ENCODE results near the gene KRT36.

The KRT36 gene

GRCh38 chr17:41521574-41522261, 32.0 kb upstream of the KRT36 start:
- no peak for DNase-seq

DNA sequence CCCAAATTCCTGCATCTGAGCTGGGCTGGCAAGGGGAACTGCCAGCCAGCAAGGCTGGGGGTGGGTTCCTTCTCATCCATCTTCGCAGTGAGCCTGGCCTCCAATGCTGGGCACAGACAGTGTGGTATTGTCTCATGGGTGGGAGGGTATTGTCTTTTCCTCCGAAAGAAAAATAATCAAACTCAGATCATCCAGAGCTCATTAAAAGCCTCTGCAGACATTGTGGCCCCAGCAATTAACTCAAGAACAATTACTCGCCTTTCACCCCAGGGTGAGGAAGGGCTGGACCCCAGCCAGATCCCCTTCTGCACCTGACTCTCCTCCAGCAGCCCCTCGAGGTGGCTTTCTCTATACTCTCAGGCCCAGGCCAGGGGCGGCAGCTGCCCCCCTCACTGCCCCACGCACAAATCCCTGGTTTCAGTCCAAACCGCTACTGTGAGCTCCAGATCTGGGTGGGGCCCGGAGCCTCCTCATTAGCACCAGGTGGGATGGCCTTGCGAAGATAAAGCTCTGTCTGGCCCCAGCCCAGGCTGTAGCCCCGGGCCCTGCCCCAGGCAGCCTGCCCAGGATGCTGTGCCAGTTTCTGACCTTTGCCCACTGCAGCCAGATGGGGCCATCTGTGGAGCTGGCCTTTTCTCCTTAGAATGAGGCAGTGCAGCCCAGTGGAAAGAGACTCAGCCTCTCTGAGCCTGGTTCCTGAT, 31.3 kb upstream of the KRT36 start:
- no peak for DNase-seq

DNA sequence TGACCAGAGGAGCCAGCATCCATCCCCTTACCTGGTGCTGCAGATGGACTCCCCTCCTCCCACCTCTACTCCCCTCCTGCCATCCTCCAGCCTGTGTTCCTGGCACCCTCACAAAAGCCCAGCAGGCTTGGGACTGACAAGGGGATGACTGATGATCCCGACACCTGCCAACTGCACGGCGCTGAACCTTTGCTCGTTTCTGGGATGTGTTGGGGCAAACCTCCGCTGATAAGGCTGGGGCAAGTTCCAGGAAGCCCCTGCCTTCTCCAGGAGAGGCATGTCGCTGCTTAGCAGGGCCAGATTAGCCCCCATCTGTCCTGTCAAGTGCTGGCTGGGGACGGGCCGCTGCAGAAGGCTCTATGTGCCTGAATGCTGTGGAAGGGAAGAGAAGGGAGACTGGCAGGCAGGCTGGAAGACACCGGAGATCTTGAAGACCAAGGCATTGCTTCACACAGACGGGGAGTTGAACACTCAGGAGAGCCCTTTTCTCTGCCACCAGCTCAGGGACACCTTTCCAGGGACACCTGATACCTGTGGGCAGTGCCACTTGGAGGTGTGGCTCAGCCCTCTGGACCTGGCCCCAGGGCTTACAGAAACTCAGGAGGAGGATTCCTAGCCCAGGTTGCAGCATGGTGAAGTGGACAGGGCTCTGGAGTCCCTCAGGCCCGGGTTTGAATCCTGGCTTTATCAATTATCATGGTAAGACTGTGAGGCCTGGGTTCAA, 30.0 kb upstream of the KRT36 start:
- DNase-seq = no peak

DNA sequence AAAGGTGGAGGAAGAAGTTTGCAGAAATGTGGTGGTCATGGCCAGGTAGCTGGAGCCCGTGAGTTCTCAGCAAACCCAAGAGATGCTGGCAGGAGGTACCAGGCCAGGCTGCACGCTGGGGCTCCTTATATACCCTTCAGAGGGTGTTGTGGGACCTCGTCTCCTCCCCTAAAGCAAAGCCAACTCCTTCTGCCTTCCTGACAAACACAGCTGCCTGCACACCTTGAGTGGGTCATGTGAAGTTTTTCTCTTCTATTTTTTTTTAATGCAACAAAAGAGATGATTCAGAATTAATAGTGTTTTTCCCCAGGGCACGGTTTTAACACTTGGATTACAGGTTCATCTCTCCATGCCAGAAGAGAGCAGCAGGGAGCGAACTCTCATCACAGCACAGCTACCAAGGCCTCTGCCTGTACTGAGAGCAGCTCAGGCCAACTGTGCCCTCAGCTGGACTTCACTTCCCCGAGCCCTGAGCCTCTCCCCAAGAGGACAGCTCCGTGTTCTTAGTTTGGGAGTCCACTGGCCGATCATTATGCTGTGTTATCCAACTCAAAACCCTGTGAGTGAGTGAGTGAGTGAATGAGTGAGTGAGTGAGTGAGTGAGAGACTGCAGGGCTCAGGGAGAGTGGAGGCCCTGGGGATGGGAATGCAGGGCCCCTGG, 29.2 kb upstream of the KRT36 start, which contains the start of gene KRT15:
Gene KRT15 (minus strand): TSS at position 102 of the 661 bp plus-strand sequence. CDS start 63 bp downstream, at position 39.
- no peak for DNase-seq

DNA sequence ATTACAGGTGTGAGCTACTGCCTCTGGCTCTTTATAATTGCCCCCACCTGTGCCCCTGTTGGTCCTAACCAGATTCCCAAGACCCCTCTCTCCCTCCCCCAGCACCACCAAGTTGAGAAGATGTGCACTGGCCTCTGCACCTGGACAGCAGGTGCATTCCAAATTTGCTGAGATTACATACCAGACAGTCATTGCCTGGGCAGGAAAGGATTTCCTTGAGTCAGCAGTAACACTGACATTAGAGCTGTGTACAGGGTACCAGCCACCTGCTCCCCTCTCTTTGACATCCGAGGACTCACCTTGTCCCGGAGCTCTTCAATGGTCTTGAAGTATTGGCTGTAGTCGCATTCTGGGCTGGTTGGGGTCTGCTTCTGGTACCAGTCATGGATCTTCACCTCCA, 28.3 kb upstream of the KRT36 start:
- DNase-seq = no peak

DNA sequence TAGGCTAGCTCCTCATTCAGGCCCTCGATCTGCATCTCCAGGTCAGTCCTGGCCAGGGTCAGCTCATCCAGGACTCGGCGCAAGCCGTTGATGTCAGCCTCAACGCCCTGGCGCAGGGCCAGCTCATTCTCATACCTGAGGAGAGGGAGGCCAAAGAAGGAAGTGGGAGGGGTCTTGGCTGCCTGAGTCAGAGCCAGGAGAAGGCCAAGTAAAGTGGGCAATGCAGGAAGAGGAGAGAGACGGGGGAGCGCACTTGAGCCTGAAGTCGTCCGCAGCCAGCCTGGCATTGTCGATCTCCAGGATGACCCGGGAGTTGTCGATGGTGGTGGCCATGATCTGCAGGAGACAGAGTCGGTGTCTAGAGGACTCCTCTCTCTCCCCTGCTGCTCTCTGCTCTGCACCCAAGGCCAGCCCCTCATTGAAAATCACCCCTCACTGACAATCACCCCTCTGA, 27.1 kb upstream of the KRT36 start:
- DNase-seq = no peak

DNA sequence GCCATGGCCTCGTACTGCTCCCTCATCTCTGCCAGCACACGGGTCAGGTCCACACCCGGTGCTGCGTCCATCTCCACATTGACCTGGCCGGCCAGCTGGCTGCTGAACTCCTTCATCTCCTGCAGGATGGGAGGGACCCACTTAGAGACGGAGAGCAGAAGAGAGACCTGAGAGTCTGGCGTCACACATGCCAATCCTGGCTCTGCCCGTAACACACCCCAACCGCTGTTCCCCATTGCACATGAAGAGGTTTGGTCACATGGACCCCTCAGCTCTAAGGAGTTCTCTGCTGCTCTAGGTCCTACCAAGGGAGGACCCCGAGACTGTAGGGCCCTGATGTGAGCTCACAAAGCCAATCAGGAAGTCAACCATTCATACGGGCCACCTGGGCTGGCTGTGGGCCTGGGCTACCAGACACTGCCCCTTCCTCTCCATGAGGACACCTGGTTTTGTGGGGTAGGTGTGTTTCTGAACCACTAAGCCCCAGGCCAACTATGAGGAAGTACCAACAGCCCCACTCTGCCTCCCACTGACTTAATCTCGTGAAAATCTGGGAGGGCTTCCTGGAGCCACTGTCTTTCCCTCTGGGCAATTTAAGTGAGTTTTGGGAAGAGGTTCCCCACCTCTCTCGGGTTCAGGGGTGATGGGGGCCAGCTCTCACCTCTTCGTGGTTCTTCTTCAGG, 26.6 kb upstream of the KRT36 start:
- DNase-seq = no peak

GRCh38 chr17:41513168-41513547, 23.4 kb upstream of the KRT36 start:
- DNase-seq = no peak

DNA sequence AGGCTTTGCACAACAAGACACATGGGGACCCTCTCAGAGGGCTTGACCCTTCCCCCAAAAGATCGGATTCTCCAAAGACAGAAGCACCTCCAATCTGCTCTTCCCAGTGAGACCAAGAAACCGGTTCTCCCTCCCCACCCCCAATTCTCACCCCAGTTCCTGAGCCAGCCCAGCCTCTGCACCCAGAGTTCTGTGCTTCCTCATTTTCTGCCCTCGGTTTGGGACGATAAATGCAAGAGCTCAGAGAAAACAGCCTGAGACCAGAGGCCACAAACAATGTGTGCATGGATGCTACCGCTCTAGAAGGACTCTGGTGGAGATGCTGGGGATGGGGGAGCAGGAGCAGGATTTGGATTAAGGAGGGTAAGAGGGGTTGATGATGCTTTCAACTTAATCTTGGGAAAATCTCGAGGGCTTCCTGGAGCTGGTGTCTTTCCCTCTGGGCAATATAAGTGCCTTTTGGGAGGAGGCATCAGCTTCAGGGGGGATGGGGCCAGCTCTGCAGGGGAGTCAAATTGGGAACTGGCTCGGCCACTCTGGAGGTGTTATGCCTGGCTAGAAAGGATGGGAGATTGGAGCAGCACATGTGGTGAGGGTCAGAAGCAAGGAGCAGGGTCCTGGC, 22.9 kb upstream of the KRT36 start:
- no peak for DNase-seq

DNA sequence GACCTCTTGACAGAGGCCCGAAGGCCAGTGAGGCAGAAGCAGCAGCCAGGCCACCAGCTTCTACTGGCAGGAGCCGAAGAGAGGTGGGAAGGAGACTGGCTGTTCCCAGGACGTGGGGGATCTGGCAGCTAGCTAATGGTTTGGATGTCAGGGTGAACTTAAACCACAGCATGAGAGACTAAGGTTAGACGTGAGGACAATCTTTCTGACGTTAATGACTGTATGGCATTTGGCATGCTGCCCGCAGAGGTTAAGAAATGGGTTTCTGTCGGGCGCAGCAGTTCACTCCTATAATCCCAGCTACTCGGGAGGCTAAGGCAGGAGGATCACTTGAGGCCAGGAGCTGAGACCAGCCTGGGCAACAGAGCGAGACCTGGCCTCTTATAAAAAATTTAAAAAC, 22.0 kb upstream of the KRT36 start:
- no peak for DNase-seq

DNA sequence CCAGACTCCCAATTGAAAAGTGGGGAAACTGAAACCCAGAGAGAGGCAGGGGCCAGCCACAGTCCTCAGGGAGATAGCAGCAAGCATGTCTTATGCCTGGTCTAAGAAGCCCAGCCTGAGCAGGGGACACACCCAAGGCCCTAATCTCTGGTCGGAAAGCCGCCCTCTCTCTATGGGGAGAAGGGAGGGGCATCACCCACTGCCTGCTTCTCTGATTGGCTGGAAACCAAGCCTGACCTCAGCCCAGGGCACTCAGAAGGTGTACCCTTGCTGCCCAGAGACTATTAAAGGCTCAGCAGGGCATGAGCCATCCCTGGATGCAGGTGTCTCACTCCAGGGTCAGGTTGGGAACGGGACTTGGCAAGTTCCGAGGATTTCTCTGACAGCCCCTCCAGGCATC, 21.4 kb upstream of the KRT36 start:
- DNase-seq = no peak

GRCh38 chr17:41510251-41511065, 20.7 kb upstream of the KRT36 start:
- DNase-seq = no peak

DNA sequence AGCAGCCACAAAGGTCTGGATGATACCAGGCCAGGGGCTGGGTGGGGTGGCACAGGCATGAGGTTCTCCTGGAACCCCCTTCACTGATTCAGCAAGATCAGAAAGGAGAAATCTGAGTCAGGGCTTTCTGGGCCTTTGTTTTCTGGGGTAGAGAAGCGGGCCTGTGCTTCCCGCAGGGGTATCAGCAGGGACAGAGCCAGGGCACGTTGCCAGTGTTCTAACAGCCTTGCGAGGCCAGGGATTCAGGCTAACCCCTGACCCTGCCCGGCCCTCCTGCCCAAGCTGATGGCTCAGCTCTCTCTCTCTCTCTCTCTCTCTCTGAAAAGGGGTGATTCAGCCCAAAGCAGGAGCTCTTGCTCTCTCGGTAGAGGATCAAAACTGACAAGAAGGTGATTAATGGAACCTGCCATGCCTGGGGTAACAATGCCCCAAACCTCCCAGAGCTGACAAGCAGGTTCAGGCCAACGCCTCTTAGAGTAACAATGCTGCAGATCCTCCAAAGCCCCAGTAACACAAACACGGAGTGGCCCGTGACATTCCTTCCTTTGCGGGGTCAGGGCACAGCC, 17.7 kb upstream of the KRT36 start:
- no peak for DNase-seq

- no peak for DNase-seq
Measured at GRCh38 chr17:41505809-41506767, 16.4 kb upstream of the KRT36 start.

- DNase-seq = no peak
Measured at GRCh38 chr17:41505007-41505808, 15.5 kb upstream of the KRT36 start, which contains the start of gene KRT13. Gene KRT13 (minus strand): TSS chr17:41505612. CDS start chr17:41505550, 62 bp downstream.

DNA sequence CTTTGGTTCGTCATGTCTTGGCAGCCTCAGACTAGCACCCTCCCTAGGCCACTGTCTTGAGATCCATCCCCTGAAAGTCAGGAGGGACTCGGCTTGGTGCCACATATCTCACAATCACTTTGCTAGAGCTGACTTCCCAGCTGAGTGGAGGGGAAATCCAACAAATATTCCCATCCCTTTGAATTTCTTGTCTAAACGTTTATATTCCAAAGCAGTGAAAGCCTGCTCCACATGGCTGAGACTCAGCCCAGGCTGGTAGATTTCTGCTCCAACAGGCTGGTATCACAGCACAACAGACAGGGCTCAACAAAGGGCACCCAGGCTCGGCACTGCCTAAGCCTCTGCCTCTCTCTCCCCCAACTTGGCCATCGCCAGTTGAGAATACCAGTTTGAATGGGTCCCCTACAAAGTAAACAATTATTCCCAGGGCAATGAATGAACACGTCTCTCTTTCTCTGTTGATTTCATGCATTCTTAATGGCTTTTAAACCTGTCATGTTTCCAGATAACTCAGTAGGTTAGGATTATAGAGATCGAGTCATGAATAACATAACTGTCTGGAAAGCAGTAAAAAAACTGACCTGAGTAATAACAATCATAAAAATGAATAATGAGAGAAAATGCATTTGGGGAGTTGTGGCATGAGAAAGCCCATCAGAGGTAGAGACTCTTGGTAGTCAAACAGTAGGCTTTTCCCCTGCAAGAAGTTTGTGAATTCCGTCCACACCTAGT, 14.7 kb upstream of the KRT36 start:
- DNase-seq = no peak

- DNase-seq = no peak
Measured at GRCh38 chr17:41503202-41503601, 13.5 kb upstream of the KRT36 start.

Measured in femur (tissue), 1 donor.